Measurements from ENCODE around the gene QRICH1. TPM values are rescaled to one million over a fixed set of nuclear protein-coding genes. Genes with fewer than 3 reads are reported as not detected.

QRICH1 gene
- total and polyA plus RNA-seq, 2 of the 13 experiments (the other 11 are each of a cell fraction or from before 2014, with no cell fraction given): 52.6 to 102 TPM

GRCh38 chr3:49021213-49021812, 72.6 kb downstream of the QRICH1 start:
- peaks cover 12 to 27% of the 10 kb centered on the region in 2 experiments for H3K36me3 ChIP-seq (replicated peaks in 1 of 2; ENCODE audit: control insufficient read depth in 1 of 2, insufficient read depth in 2 of 2, low read length in 2 of 2)
- intact Hi-C loops (cut with micrococcal nuclease; ENCODE audit: unreplicated experiment): loop anchor here (5.0 kb wide), 1 partner anchor 71 kb away; the partner anchor contains the start of gene QRICH1
- H3K9me3 ChIP-seq (ENCODE audit: low read length): no peaks in the 10 kb centered on the region
- CTCF ChIA-PET (ENCODE audit: low intra/inter-chr PET ratio, low total read pairs): no interaction called here
- peak overlapping the region; percentile 99 for H3K9ac ChIP-seq (ENCODE audit: insufficient read depth, low read depth, low read length)
- no peaks in the 10 kb centered on the region for H4K20me1 ChIP-seq (ENCODE audit: insufficient read depth, low read length)
- peak; percentile 95 for DNase-seq (ENCODE audit: low spot score)
- H3K4me3 ChIP-seq (replicated peaks in 1 of 3; ENCODE audit: insufficient read depth in 1 of 3, low read depth in 2 of 3, low read length in 3 of 3): peak overlapping the region; percentile 80 to 96 (median 89)
- peaks cover 27% of the 10 kb centered on the region for H3K79me2 ChIP-seq (ENCODE audit: insufficient read depth, low read length)
- peak overlapping the region; percentile 89 for H3K4me2 ChIP-seq (ENCODE audit: low read depth, low read length)
- POLR2A ChIA-PET: interaction anchor here (0.6 to 11.1 kb wide), 19 partner anchors 8 to 548 kb away, joined by 3 to 280 read pairs (median 7); partner anchors contain the start of genes IMPDH2, KLHDC8B, LAMB2 and QARS1
- in situ Hi-C loops (cut with HindIII; ENCODE audit: extremely low pct_ligation_motif_present, low pct_unique_long_range_greater_than_20kb): no loop called here
- H3K4me1 ChIP-seq (ENCODE audit: insufficient read depth, low read length): peaks cover 50% of the 10 kb centered on the region
- no peak overlapping the region for H2AFZ ChIP-seq (ENCODE audit: low read length)
- H3K27ac ChIP-seq (ENCODE audit: extremely low read length, insufficient read depth, low read length): peak overlapping the region; percentile 99
- H3K27me3 ChIP-seq (ENCODE audit: control insufficient read depth in 1 of 2, insufficient read depth in 2 of 2, low read length in 2 of 2): no peaks in the 10 kb centered on the region; a peak in 1 of 5 replicates
- 10% methylated on average over 2 of the region's 60 CpGs for WGBS (ENCODE audit: low lambda C conversion rate)
- FAIRE-seq: peak; percentile 89
- no TSS peak for BruUV-seq (replicated peaks)
- ATAC-seq: peak; percentile 51
- TF ChIP-seq ZNF704 (CRISPR knock-in tag; IDR thresholded peaks at IDR 0.05; ENCODE audit: borderline replicate concordance): peak; percentile 68
- peak; percentile 19; the same call in 1 of the 2 replicates for TF ChIP-seq ZNF782 (CRISPR knock-in tag; IDR thresholded peaks at IDR 0.05; ENCODE audit: borderline replicate concordance)
- TF ChIP-seq CCAR2 (optimal IDR thresholded peaks at IDR 0.05; ENCODE audit: low read depth, low read length): no peak
- no peak; the same call in none of the 2 replicates for TF ChIP-seq AKNA (CRISPR knock-in tag; IDR thresholded peaks at IDR 0.05; ENCODE audit: borderline replicate concordance)
- no peak for TF ChIP-seq CEBPZ (IDR thresholded peaks at IDR 0.05; ENCODE audit: low read length)
- peak; percentile 95 for TF ChIP-seq SRSF1 (optimal IDR thresholded peaks at IDR 0.05; ENCODE audit: low read depth, low read length)
- peak; percentile 87; the same call in 1 of the 2 replicates for TF ChIP-seq ZFYVE20 (CRISPR knock-in tag; IDR thresholded peaks at IDR 0.05; ENCODE audit: borderline replicate concordance, low read depth)
- TF ChIP-seq RXRA (CRISPR knock-in tag; IDR thresholded peaks at IDR 0.05): peak; percentile 16; the same call in 1 of the 2 replicates
- TF ChIP-seq POGZ (CRISPR knock-in tag; IDR thresholded peaks at IDR 0.05): no peak

All from HepG2 (cell line).